H9 (cell line): ENCODE measurements around the gene COL8A2. TPM values are rescaled to one million over a fixed set of nuclear protein-coding genes. Genes with fewer than 3 reads are reported as not detected.

Experiments
- DNase-seq: peaks from one replicate; pipeline ENCODE4 v3.0.0-alpha.2; 2017
- H2AFZ ChIP-seq: one replicate; pipeline ENCODE4 v1.6.1; 2013; ENCODE audit warnings: mild to moderate bottlenecking, low read length, control low read depth, moderate library complexity
- H2AK5ac ChIP-seq: 2 replicates; pipeline ENCODE4 v1.6.1; 2013; ENCODE audit warnings: low read length, control low read depth, mixed read lengths; ENCODE audit not compliant: insufficient read length
- H2BK120ac ChIP-seq: one replicate; pipeline ENCODE4 v1.6.1; 2013; ENCODE audit warnings: low read depth, mild to moderate bottlenecking, low read length, control low read depth, inconsistent platforms; ENCODE audit not compliant: poor library complexity, severe bottlenecking
- H2BK12ac ChIP-seq: 2 replicates; pipeline ENCODE4 v1.6.1; 2013; ENCODE audit warnings: low read length, control low read depth, mixed read lengths, low read depth; ENCODE audit not compliant: insufficient read length
- H2BK15ac ChIP-seq: 2 replicates; pipeline ENCODE4 v1.6.1; 2013; ENCODE audit warnings: low read depth, low read length, control low read depth
- H2BK20ac ChIP-seq: one replicate; pipeline ENCODE4 v1.6.1; 2013; ENCODE audit warnings: low read depth, mild to moderate bottlenecking, low read length, control low read depth, inconsistent platforms; ENCODE audit not compliant: poor library complexity, severe bottlenecking
- H2BK5ac ChIP-seq: 2 replicates; pipeline ENCODE4 v1.6.1; 2013; ENCODE audit warnings: low read length, control low read depth, mixed read lengths; ENCODE audit not compliant: insufficient read length
- H3K14ac ChIP-seq: 2 replicates; pipeline ENCODE4 v1.6.1; 2013; ENCODE audit warnings: low read length, control low read depth; ENCODE audit not compliant: insufficient read depth
- H3K18ac ChIP-seq: 2 replicates; pipeline ENCODE4 v1.6.1; 2013; ENCODE audit warnings: low read depth, mild to moderate bottlenecking, mixed read lengths, low read length, control low read depth; ENCODE audit not compliant: insufficient read length
- H3K23ac ChIP-seq: 2 replicates; pipeline ENCODE4 v1.6.1; 2013; ENCODE audit warnings: low read length, control low read depth, mixed read lengths, low read depth; ENCODE audit not compliant: insufficient read length
- H3K23me2 ChIP-seq: 2 replicates; pipeline ENCODE4 v1.6.1; 2013; ENCODE audit warnings: low read depth, mild to moderate bottlenecking, mixed read lengths, low read length, control low read depth; ENCODE audit not compliant: insufficient read length, poor library complexity, severe bottlenecking
- H3K27ac ChIP-seq: 2 replicates; pipeline ENCODE4 v1.5.1; 2013; ENCODE audit warnings: low read length, control low read depth, mixed read lengths, low read depth; ENCODE audit not compliant: insufficient read length
- H3K27me3 ChIP-seq: 2 replicates; pipeline ENCODE4 v1.6.1; 2013; ENCODE audit warnings: low read length, control low read depth, inconsistent platforms; ENCODE audit not compliant: insufficient read depth
- H3K4ac ChIP-seq: 2 replicates; pipeline ENCODE4 v1.6.1; 2013; ENCODE audit warnings: low read depth, mild to moderate bottlenecking, control low read depth, inconsistent platforms, low read length, moderate library complexity
- H3K4me1 ChIP-seq: 2 replicates; pipeline ENCODE4 v1.6.1; 2013; ENCODE audit warnings: low read length, control low read depth, inconsistent platforms; ENCODE audit not compliant: insufficient read depth
- H3K4me2 ChIP-seq: 2 replicates; pipeline ENCODE4 v1.6.1; 2013; ENCODE audit warnings: low read length, control low read depth, mixed read lengths; ENCODE audit not compliant: insufficient read length, insufficient read depth
- H3K56ac ChIP-seq: 2 replicates; pipeline ENCODE4 v1.6.1; 2013; ENCODE audit warnings: low read depth, mild to moderate bottlenecking, mixed read lengths, low read length, control low read depth; ENCODE audit not compliant: insufficient read length
- H3K79me1 ChIP-seq: 2 replicates; pipeline ENCODE4 v1.6.1; 2013; ENCODE audit warnings: low read depth, mild to moderate bottlenecking, moderate library complexity, low read length, control low read depth, inconsistent platforms; ENCODE audit not compliant: insufficient read depth, poor library complexity, severe bottlenecking
- H3K79me2 ChIP-seq: 2 replicates; pipeline ENCODE4 v1.6.1; 2013; ENCODE audit warnings: low read length, control low read depth, inconsistent platforms; ENCODE audit not compliant: insufficient read depth
- H3K9ac ChIP-seq: 2 replicates; pipeline ENCODE4 v1.6.1; 2013; ENCODE audit warnings: low read length, control low read depth, mixed read lengths; ENCODE audit not compliant: insufficient read length; ENCODE audit errors: extremely low read depth
- H3K9me3 ChIP-seq: one replicate; pipeline ENCODE4 v1.6.1; 2013; ENCODE audit warnings: low read depth, low read length, inconsistent platforms; ENCODE audit not compliant: control insufficient read depth
- H3T11ph ChIP-seq: one replicate; pipeline ENCODE4 v1.6.1; 2013; ENCODE audit warnings: mild to moderate bottlenecking, low read length, control low read depth, inconsistent platforms
- H4K20me1 ChIP-seq: one replicate; pipeline ENCODE4 v1.6.1; 2013; ENCODE audit not compliant: control insufficient read depth, insufficient read length, insufficient read depth
- H4K5ac ChIP-seq: 2 replicates; pipeline ENCODE4 v1.6.1; 2013; ENCODE audit warnings: low read depth, mild to moderate bottlenecking, mixed read lengths, low read length, control low read depth; ENCODE audit not compliant: insufficient read length
- H4K8ac ChIP-seq: replicated peaks from 2 replicates; pipeline ENCODE4 v1.6.1; 2013; ENCODE audit warnings: low read length, control low read depth, mixed read lengths, low read depth; ENCODE audit not compliant: insufficient read length
- H4K91ac ChIP-seq: 2 replicates; pipeline ENCODE4 v1.6.1; 2013; ENCODE audit warnings: low read depth, mild to moderate bottlenecking, moderate library complexity, mixed read lengths, low read length, control low read depth; ENCODE audit not compliant: insufficient read length
- H3K27ac Mint-ChIP-seq, 3 experiments: 2 replicates in 2 of 3; 3 replicates in 1 of 3; pipeline ENCODE4 v1.8.0; 2020 to 2021; ENCODE audit warnings: mixed read lengths in 3 of 3, mild to moderate bottlenecking in 1 of 3, moderate library complexity in 1 of 3
- H3K27me3 Mint-ChIP-seq: 2 replicates; pipeline ENCODE4 v1.8.0; 2021; ENCODE audit warnings: low read depth, mild to moderate bottlenecking, moderate library complexity, mixed read lengths
- H3K36me3 Mint-ChIP-seq, 3 experiments: 2 replicates in 2 of 3; 3 replicates in 1 of 3; pipeline ENCODE4 v1.8.0; 2020 to 2021; ENCODE audit warnings: low read depth in 3 of 3, mixed read lengths in 3 of 3; ENCODE audit not compliant: insufficient read depth in 1 of 3
- H3K4me1 Mint-ChIP-seq, 2 experiments: 2 replicates each; pipeline ENCODE4 v1.8.0; 2020; ENCODE audit warnings: mixed read lengths in 2 of 2
- H3K4me3 Mint-ChIP-seq, 2 experiments: 2 replicates in 1 of 2; 3 replicates in 1 of 2; pipeline ENCODE4 v1.8.0; 2020 to 2021; ENCODE audit warnings: mild to moderate bottlenecking in 2 of 2, mixed read lengths in 2 of 2, moderate library complexity in 1 of 2
- H3K9me3 Mint-ChIP-seq, 2 experiments: 2 replicates in 1 of 2; 3 replicates in 1 of 2; pipeline ENCODE4 v1.8.0; 2020; ENCODE audit warnings: mild to moderate bottlenecking in 2 of 2, mixed read lengths in 2 of 2, moderate library complexity in 1 of 2
- WGBS: extraction: QIAGEN DNeasy Blood & Tissue Kit; methylation state at CpG from one replicate; pipeline ENCODE4 v1.1.7; 2013; ENCODE audit warnings: missing lambda C conversion rate, low lambda C conversion rate, mixed read lengths; ENCODE audit not compliant: insufficient read length; ENCODE audit errors: extremely low coverage; 5-methylcytosine and 5-hydroxymethylcytosine counted together
- total RNA-seq: library from RNA; stranded (reverse); gene quantifications from 2 replicates; pipeline ENCODE4 v1.2.1, GENCODE V29; 2021
- TF ChIP-seq, protein P1 (sequence below): fragments of 200-600 bp; sonication (generic); conservative IDR thresholded peaks from 3 replicates; pipeline ENCODE4 v1.8.0; 2021; ENCODE audit warnings: antibody characterized with exemption, mild to moderate bottlenecking

COL8A2 gene
- total RNA-seq, 1 experiment from 2014 or later: 1.5 TPM

DNA sequence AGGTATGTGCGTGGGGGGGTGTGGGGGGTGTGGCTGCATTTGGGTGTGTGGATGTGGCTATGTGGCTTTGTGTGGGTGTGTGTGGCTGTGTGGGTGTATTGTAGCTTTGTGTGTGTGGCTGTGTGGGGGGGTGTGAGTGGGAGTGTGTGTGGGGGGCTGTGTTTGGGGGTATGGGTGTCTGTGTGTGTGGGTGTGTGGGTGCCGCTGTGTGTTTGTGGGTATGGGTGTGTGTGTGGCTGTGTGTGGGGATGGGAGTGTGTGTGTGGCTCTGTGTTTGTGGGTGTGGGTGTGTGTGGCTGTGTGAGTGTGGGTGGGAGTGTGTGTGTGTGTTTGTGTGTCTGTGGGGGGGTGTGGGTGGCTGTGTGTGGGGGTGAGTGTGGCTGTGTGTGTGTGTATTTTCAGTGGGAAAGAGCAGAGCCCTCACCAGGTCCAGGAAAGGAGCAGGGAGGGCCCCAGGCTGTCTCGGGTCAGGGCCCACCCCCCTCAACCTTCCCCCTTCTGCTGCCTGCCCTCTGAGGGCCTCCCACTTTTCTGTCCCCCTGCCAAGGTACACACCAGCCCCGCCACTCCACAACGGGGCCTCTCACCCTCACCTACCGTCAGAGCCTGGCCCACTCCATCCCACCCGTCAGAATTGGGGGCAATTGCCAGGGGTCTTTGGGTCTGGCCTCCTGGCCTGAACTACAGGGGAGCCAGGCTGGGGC, 1.9 kb upstream of the COL8A2 start:
- no peaks in the 10 kb centered on the region for H3K9me3 ChIP-seq
- no peak overlapping the region for H2BK15ac ChIP-seq
- no peak overlapping the region for H4K5ac ChIP-seq
- no peak overlapping the region for H2BK5ac ChIP-seq
- H4K20me1 ChIP-seq: no peaks in the 10 kb centered on the region
- H2AFZ ChIP-seq: no peak overlapping the region
- H3K27me3 ChIP-seq: peaks cover 17% of the 10 kb centered on the region; the same call in 1 of the 2 replicates
- Mint-ChIP-seq H3K36me3 (no peaks in the 10 kb centered on the region), H3K27me3 (peaks cover 45% of the 10 kb centered on the region), H3K9me3 (no peaks in the 10 kb centered on the region; a peak in 1 of 5 replicates), H3K4me1 (peaks cover 12 to 15% of the 10 kb centered on the region in 2 experiments), H3K27ac (peak overlapping the region in 1 of 3 experiments; percentile 67; a peak in 1 of 7 replicates), H3K4me3 (no peak overlapping the region)
- no CpG with 5 or more reads among the region's 7 CpGs for WGBS
- TF ChIP-seq, protein P1, sequence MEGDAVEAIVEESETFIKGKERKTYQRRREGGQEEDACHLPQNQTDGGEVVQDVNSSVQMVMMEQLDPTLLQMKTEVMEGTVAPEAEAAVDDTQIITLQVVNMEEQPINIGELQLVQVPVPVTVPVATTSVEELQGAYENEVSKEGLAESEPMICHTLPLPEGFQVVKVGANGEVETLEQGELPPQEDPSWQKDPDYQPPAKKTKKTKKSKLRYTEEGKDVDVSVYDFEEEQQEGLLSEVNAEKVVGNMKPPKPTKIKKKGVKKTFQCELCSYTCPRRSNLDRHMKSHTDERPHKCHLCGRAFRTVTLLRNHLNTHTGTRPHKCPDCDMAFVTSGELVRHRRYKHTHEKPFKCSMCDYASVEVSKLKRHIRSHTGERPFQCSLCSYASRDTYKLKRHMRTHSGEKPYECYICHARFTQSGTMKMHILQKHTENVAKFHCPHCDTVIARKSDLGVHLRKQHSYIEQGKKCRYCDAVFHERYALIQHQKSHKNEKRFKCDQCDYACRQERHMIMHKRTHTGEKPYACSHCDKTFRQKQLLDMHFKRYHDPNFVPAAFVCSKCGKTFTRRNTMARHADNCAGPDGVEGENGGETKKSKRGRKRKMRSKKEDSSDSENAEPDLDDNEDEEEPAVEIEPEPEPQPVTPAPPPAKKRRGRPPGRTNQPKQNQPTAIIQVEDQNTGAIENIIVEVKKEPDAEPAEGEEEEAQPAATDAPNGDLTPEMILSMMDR: no peak
- H3K56ac ChIP-seq: no peak overlapping the region
- H3K27ac ChIP-seq: no peak overlapping the region
- no peak overlapping the region for H3K4me2 ChIP-seq
- H3K14ac ChIP-seq: no peak overlapping the region
- no peak overlapping the region for H2BK12ac ChIP-seq
- H4K8ac ChIP-seq: no peak overlapping the region
- peaks cover 2% of the 10 kb centered on the region for H3K23me2 ChIP-seq
- H3K18ac ChIP-seq: no peak overlapping the region
- no peak overlapping the region for H3K23ac ChIP-seq
- no peaks in the 10 kb centered on the region for H3K79me2 ChIP-seq
- H3K9ac ChIP-seq: no peak overlapping the region
- H3K79me1 ChIP-seq: no peaks in the 10 kb centered on the region
- H2AK5ac ChIP-seq: no peak overlapping the region
- H2BK20ac ChIP-seq: no peak overlapping the region
- H3K4ac ChIP-seq: no peak overlapping the region
- peaks cover 2% of the 10 kb centered on the region; the same call in 1 of the 2 replicates for H3K4me1 ChIP-seq
- no peak overlapping the region for H4K91ac ChIP-seq
- DNase-seq: no peak
- no peak overlapping the region for H2BK120ac ChIP-seq
- no peak overlapping the region for H3T11ph ChIP-seq
